Left renal cortex interstitium (tissue), 4 donors: ENCODE measurements around the gene AP3D1. TPM values are rescaled to one million over a fixed set of nuclear protein-coding genes. Genes with fewer than 3 reads are reported as not detected.

ENCODE experiments used
- DNase-seq, 4 donors: peaks; one replicate each; pipeline ENCODE4 v3.0.0-alpha.2; 2013; ENCODE audit warnings: low read depth in 4 of 4, low spot score in 2 of 4, missing footprints in 1 of 4
- polyA plus RNA-seq, 4 donors: library from polyadenylated mRNA; unstranded; fragments of 120-200 nt; gene quantifications; one replicate each; pipeline ENCODE4 v1.2.1, GENCODE V29; 2013; ENCODE audit not compliant: insufficient read length in 4 of 4

Gene AP3D1
- polyA plus RNA-seq, 4 donors = 92.0 to 128 (median 113) TPM

DNA sequence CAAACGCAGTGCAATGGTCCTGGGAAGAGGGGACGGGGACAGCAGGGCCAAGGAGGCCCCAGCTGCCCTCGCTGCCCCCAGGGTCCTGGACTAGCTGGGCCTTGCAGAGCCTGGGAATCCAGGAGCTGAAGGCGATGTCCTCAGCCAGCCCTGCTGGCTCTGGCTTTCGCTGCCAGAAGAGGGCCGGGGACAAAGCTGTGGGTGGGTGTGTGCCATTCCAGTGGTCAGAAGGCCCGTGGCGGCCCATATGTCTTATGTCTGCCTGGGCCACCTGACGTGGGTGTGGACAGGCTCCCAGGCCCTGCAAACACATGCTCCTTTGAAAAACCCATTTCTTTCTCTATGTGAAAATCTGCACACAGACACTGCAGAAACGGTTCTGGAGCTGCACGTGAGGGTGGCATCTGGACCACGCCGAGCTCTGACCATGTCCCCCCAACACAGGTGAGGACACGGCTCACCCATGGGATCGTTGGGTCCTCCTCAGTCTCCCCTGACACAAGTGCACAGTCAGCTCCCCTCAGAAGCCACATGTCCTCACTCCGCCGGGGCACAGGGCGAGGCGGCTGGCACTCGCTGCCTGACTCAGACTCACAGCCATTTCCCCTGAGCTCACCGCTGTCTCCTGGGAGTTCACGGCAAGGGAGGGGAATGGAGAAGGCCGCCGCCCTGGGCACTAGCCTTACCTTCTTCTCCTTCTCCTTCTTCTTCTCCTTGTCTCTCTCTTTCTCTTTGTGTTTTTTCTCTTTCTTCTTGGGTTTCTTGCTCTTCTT is 37.7 kb downstream of the AP3D1 start:
- no peak for DNase-seq

DNA sequence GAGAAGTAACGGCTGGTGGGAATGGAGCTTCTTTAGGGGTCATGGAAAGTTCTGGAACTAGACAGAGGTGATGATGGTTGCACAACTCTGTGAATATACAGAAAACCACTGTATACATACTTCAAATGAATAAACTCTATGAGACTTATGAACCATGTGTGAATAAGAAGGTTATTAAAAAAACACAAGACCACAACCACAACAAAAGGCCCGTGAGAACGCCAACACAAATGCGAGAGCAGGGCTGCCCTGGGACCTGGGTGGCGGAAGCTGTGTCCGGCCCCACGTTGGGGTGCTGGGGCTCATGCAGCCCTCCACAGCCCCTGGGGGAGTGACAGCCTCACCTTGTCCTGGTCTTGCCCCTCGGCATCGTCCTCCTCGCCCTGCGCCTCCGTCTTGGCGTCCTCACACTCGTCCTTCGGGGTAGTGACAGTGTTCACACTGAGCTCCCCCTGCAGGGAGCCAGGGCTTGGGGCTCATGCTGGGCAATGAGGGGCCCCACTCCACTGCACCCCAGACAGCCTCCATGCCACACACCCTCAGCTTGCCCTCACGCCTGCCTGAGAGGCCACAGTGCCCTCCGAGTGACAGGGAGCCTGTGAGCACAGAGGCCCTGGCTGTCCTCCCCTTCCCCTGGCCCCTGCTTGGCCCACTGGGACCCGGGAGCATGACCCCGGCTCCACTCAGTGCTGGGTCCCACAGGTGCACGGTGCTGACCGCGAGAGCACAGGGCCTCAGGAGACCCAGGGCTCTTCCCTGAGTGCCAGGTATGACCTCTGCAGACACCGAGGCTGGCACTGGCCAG is 38.6 kb downstream of the AP3D1 start:
- no peak for DNase-seq

DNA sequence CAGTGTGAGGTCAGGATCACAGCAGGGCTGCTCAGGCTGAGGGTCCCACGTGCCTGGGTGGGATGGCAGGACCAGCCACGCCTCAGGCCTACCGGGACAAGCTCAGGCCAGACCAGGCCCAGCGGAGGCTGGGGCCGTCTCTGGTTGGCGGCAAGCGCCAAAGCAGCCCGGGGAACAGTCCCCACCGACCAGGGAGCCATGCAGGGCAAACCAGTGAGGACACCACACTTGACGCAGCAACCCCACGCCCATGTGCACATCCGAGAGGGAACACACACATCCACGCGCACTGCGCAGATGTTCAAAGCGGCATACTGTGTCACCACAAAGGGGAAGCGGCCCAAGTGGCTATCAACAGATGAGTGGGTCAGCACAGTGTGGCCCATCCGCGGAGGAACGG is 39.5 kb downstream of the AP3D1 start:
- DNase-seq = no peak

DNA sequence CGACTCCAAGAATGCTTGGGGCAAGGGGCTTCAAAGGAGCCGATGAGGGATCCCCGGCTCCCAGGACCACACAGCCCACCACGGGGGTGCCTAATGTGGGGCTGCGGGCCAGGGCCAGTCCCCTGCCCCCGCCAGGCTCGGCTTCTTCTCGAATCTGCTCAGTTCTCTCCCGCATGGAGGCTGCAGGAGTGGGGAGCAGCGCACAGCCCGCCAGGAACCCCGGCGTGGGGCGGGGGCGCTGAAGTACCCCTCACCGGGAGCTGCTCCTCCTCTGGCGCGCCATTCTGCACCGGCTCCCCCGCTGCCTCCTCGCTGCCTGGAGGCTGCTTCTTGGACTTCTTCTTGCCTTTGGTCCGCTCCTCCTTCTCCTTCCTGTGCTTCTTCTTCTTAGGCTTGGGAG is 39.9 kb downstream of the AP3D1 start:
- no peak for DNase-seq

DNA sequence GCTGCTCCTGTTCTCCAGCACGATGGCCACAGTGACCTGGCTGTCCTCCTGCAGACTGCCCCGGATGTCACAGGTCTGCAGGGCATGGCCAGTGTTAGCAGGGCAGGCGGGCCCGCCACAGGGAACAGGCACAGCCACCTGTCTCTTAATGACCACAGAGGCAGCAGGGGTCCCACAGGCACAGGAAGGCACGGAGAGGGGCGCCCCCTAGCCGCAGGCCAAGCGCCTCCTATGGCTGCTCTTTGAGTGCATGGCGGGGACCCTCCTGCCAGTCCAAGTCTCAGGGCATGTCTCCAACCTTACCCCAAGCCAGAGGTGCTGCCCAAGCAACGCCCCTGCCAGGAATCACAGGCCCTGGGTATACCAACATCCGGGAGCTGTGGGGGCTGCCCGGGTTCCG is 40.5 kb downstream of the AP3D1 start:
- no peak for DNase-seq

DNA sequence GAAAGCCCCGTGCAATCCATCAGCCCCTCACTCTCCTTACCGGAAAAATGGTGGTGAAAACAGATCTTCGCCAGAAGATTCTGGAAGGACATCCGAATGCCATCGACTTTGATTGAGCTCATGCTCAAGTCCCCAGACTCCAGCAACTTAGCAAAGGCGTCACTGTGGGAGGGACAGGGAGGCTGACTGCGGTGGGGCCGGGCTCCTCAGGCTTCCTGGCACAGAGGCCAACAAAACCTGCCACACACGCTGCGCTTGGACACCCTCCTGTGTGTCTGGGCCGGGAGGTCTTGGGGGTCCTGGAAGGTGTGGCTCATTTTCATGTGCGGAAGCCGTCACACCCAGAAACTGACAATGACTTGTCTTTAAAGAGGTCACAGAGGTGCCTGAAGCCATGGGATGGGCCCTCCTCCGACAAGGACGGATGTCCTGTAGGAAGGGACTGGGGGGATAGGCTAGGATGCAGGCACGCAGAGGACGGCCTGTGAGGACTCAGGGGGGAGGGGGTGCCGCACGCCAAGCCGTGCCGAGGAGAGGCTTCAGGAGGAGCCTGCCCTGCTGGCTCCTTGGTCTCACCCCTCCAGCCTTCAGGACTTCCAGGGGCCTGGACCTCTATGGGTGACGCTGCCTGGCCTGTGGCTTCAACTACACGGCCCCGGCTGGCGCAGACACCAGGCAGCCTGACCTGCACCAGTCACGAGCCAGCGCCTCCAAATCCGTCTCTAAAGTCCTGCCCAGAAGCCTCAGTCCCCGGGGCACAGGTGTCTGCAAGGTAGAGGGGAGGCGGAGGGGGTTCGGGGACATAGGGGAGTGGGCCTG is 42.1 kb downstream of the AP3D1 start:
- DNase-seq = no peak

DNA sequence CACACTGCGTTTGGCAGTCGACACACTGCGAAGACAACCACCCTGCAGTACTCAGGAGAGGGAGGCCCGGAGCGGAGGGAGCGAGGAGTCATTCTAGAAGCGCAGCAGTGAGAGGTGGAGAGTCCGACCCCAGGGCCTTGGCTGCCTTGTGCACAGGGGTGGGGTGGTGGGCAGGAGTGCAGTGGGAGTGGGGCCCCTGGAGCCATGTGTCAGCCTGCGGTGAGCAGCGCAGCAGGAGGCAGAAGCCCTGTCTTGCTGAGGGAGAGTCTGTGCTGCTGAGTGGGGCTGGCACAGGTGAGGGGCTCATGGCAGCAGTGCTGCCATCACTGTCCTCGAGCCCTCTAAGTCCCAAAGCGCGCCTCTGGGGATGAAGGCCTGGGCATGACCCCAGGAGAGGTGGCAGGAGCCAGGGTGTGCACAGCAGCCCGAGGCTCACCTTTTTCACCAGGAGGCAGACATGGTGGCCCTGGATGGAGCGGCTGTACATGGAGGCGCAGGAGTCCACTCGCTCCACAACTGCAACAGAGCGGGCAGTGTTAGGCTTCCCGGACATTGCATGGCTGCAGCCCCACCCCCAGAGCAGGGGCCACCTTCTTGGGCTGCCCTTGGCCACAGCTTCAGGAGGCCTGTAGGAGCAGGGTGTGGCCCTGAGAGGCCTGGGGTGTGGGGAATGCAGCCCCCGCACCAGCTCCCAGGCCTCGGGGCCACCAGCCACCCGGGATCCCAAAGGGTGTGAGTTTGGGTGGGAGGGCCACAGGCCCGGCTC is 42.9 kb downstream of the AP3D1 start:
- DNase-seq = no peak

DNA sequence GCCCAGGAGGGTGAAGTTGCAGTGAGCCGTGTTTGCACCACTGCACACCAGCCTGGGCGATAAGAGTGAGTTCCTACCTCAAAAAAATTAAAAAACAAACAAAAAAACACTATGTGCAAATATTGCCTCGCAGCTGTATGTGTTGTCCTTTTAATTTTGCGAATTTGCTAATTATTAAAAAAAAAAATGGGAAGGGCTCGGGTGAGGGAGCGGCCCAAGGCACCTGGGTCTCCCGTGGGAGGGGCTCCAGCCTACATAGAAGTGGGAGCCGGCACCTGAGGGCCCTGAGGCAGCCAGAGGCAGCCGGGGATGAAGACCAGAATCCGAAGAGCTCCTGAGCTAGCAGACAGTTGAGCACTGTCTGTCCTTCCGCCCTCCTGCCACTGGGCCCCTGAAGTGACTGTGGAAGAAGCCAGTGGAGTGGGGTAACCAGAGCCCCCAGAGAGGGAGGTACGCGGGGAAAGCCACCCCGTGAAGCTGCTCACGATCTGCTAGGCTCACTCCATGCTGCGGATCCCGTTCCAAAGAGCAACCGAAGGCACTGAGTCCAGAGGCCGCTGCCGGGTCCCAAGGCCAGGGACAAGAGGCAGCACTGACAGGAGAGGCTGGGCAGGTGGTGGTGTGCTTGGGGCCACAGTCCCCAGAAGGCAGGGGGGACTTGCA is 48.2 kb downstream of the AP3D1 start:
- no peak for DNase-seq

DNA sequence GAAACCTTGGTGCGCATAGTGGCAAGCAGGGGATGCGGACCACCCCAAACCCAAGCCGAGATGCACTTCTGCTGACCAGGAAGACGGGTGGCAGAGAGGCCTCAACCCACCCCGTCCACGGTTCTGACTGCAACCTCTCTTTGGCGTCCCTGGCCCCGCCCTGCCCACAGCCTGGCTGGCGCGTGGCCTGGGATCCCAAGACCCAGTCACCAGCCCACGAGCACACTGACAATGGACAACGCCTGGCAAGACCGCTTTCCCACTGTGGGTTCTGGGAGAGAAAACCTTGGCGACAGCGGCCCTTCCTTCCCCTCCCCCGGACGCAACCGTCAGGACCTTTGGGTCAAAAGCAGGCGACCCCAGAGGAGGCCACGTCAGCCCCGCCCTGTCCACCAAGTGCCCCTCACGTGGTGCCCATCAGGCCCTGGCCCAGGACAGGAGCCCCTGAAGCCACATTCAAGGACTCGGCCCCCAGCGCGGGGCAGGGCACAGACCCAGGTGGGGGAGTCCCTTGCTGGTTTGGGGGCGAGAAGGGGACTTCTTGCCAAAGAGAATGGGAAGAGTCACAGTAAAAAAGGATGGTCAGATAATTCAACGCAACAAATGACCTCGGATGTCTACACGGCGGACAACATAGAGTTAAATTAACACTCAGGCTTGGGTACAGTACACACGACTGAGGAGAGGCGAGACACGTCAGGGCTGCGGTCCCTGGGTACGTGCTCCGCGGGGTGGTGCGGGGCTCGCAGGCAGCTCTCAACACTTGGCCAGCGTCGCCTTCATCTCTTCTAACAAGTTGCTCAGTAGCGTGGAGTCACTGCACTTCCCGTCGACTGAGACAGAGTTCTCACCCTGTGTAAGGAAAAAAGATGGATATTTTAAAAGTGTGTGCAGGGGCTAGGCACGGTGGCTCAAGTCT is 49.7 kb downstream of the AP3D1 start:
- no peak for DNase-seq

DNA sequence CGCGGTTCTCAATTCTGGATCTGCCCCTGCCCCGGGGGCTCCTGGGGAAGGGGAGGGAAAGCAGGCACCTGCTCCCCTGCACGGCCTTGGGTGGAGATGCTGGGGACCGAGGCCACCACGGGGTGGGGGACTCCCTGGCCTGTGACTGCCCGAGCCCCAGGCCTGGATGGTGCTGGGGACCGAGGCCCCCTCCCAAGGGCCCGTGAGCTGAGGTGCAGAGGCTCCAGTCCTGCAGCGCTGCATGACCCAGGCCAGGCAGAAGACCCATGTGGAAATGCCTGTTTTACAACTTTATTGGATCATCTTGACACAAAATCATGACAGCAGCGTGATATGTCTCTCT is 50.7 kb downstream of the AP3D1 start:
- no peak for DNase-seq

DNA sequence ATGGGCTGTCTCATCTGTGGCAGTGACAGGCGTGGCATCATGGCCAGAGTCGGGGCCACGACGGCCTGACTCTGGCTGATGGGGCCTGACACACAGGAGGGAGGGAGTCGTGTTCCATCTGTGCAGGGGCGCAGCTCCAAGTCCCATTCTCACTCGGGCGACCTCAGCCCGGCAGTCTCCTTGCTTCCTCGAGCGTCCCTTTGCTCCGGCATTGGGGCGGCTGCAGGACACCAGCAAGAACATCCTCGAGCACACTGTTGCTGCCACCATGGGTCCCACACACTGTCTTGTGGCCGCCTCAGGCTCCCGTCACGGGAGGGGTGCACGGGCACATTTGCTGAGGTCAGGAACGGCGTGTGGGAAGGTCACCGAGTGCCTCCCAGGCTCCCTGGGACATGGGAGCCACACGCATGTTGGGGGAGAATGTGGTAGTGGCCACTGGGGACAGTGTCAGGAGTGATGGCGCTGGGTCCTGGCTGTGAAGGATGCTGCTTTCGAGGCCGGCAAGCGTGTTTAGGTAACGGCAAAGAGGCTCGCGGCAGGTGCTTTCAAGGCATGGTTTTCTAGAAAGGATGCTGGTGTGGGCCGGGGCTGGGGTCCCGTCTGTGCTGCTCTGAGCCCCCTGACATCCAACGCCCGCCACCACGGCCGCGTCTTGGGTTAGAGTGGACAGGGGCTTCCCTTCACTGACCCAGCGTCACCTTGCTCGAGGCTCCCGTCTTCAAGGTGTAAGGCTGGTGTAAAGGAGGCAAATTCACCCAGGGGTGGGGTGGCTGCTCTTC is 51.2 kb downstream of the AP3D1 start:
- DNase-seq = no peak

DNA sequence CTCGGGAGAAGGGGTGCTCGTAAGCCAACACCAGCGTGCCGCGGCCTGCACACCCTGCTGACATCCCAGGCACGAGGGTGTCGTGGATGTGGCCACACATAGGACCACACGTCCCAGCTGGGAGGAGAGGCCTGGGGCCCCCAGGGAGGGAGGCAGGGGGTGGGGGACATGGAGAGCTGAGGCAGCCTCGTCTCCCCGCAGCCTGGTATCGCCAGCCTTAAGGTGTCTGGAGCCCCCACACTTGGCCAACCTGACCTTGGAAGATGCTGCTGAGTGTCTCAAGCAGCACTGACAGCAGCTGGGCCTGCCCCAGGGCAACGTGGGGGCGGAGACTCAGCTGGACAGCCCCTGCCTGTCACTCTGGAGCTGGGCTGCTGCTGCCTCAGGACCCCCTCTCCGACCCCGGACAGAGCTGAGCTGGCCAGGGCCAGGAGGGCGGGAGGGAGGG is 52.3 kb downstream of the AP3D1 start:
- DNase-seq = no peak

DNA sequence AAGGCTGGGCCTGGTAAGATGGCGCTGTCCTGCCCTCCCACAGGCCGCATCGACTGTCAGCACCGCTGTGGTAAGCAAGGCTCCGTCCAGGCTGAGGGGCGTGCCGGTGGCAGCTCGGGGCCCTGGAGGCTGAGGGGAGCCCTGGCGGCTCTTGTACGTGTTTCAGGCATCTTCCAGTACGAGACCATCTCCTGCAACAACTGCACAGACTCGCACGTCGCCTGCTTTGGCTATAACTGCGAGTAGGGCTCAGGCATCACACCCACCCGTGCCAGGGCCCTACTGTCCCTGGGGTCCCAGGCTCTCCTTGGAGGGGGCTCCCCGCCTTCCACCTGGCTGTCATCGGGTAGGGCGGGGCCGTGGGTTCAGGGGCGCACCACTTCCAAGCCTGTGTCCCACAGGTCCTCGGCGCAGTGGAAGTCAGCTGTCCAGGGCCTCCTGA is 53.5 kb downstream of the AP3D1 start:
- DNase-seq = no peak

DNA sequence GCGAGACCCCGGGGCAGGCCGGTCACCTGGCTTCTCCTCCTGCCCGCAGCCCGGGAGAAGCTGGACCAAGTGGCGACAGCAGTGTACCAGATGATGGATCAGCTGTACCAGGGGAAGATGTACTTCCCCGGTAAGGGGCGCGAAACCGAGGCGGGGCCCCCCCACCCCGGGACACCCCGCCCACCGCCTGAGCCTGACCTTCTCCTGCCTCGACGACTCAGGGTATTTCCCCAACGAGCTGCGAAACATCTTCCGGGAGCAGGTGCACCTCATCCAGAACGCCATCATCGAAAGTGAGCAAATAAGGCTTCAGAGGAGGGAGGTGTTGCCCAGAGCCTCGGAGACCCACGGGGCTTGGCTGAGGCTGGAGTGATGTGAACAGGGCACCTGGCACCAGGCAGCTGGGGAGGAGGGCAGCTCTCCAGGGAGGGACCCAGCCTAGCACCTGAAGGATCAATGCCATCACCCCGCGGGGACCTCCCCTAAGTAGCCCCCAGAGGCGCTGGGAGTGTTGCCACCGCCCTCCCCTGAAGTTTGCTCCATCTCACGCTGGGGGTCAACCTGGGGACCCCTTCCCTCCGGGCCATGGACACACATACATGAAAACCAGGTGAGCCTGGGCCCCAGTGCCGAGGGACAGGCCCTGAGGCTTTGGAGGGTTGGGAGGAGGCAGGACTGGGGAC is 54.0 kb downstream of the AP3D1 start:
- DNase-seq = no peak

DNA sequence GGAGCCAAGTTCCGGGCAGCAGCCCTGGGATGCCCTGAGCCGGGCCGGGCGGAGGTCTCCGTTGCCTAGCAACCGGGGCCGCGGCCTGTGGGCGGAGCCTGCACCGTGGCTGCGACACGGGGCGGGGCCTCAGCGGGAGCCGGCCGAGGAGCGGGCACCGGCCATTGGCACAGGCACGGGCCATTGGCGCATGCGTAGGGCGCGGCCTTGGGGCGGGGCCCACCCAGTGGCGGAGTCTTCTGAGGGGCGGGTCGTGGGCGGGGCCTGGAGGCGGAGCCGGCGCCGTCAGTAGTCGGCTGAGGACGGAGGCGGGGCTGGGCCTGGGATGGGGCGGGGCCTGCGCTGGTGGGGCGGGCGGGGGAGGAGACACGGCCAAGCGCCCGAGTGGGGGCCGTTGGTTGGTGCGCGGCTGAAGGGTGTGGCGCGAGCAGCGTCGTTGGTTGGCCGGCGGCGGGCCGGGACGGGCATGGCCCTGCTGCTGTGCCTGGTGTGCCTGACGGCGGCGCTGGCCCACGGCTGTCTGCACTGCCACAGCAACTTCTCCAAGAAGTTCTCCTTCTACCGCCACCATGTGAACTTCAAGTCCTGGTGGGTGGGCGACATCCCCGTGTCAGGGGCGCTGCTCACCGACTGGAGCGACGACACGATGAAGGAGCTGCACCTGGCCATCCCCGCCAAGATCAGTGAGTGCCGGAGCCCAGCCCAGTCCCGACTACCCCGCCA is 54.7 kb downstream of the AP3D1 start, which contains the start of gene IZUMO4:
TSS of gene IZUMO4 (plus strand) at position 436 of the 723 bp plus-strand sequence. CDS start at position 467, 31 bp downstream.
- peak; percentile 91 to 96 (median 94) for DNase-seq

DNA sequence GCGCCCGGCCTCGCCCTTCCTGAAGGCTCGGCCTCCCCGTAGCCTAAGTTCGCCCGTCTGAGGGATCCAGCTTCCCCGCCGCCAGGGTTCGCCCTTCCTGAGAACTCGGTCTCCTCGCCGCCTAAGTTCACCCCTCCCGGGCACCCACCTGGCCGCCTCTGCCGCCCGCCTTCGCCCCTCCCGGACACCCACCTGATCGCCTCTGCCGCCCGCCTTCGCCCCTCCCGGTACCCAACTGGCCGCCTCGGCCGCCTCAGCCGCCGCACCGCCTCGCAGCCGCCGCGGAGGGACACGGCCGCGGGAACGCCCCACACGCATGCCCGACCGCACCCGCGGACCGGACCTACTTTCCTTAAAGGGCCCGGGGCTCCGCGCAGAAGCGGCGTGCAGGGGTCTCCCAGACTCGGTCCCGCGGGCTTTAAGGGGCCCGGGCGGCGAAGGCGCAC is 55.3 kb downstream of the AP3D1 start, which contains the start of gene MOB3A:
TSS of gene MOB3A (minus strand) at position 293 of the 446 bp plus-strand sequence. CDS start 17,766 bp downstream, outside the sequence.
- DNase-seq = peak in 2 of 4 donors; percentile 82 to 88
